ENCODE results near the gene AQP6.

GRCh38 chr12:50021031-50021430 lies 48.3 kb downstream of the AQP6 start:
- TF ChIP-seq, protein P1, sequence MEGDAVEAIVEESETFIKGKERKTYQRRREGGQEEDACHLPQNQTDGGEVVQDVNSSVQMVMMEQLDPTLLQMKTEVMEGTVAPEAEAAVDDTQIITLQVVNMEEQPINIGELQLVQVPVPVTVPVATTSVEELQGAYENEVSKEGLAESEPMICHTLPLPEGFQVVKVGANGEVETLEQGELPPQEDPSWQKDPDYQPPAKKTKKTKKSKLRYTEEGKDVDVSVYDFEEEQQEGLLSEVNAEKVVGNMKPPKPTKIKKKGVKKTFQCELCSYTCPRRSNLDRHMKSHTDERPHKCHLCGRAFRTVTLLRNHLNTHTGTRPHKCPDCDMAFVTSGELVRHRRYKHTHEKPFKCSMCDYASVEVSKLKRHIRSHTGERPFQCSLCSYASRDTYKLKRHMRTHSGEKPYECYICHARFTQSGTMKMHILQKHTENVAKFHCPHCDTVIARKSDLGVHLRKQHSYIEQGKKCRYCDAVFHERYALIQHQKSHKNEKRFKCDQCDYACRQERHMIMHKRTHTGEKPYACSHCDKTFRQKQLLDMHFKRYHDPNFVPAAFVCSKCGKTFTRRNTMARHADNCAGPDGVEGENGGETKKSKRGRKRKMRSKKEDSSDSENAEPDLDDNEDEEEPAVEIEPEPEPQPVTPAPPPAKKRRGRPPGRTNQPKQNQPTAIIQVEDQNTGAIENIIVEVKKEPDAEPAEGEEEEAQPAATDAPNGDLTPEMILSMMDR (IDR thresholded peaks at IDR 0.05) = no peak
- TF ChIP-seq POLR2A (IDR thresholded peaks at IDR 0.05) (no peak), POLR2AphosphoS5 (IDR thresholded peaks at IDR 0.05) (no peak)

Measured in stomach (tissue), 4 donors.